Panc1 (cell line): ENCODE results near the gene FSTL4. TPM values are rescaled to one million over a fixed set of nuclear protein-coding genes. Genes with fewer than 3 reads are reported as not detected.

Experiments used
- ATAC-seq: fragments of 200-7000 bp; cut with Tn5 transposase; 2 replicates; pipeline ENCODE4 v1.9.1; 2020; ENCODE audit warnings: mild to moderate bottlenecking, moderate library complexity
- BruUV-seq: library from RNA; stranded (reverse); fragments of 400-500 nt; replicated peaks from 2 replicates; lab custom pipeline; 2021; lab: Mats Ljungman, UMichigan
- CTCF ChIA-PET: fragments of 300-600 bp; sonication (Branson Sonifier 250); formaldehyde crosslinking; loops from one replicate; lab custom pipeline; 2022; ENCODE audit warnings: antibody characterized with exemption; lab: Charles Lee
- POLR2A ChIA-PET: fragments of 300-600 bp; sonication (Branson Sonifier 250); formaldehyde crosslinking; loops from one replicate; lab custom pipeline; 2022; ENCODE audit warnings: antibody characterized with exemption; lab: Charles Lee
- DNase-seq: peaks from one replicate; pipeline ENCODE4 v3.0.0-alpha.2; 2010; ENCODE audit warnings: low read depth, low spot score
- H3K27ac ChIP-seq: 2 replicates; pipeline ENCODE4 v1.5.1; 2011; ENCODE audit warnings: mild to moderate bottlenecking, low read length, inconsistent platforms
- H3K27me3 ChIP-seq: fragments of 200-500 bp; sonication (Bioruptor generic); 2 replicates; pipeline ENCODE4 v1.6.0; 2014; ENCODE audit warnings: low read length, inconsistent platforms; ENCODE audit not compliant: control insufficient read depth, insufficient read depth
- H3K36me3 ChIP-seq: fragments of 200-500 bp; sonication (Bioruptor generic); 2 replicates; pipeline ENCODE4 v1.5.1; 2014; ENCODE audit warnings: inconsistent platforms, mild to moderate bottlenecking, low read length, moderate library complexity; ENCODE audit not compliant: control insufficient read depth, insufficient read depth
- H3K4me1 ChIP-seq: 2 replicates; pipeline ENCODE4 v1.5.1; 2011; ENCODE audit warnings: inconsistent platforms, mild to moderate bottlenecking, low read length, moderate library complexity; ENCODE audit not compliant: control insufficient read depth, insufficient read depth
- H3K4me3 ChIP-seq, 2 experiments: 2 replicates each; pipeline ENCODE4 v1.5.1; 2011 to 2012; ENCODE audit warnings: low read depth in 2 of 2, low read length in 2 of 2, mild to moderate bottlenecking in 2 of 2, inconsistent platforms in 1 of 2, moderate library complexity in 1 of 2
- H3K9me3 ChIP-seq: fragments of 200-500 bp; sonication (Bioruptor generic); 2 replicates; pipeline ENCODE4 v1.5.1; 2014; ENCODE audit warnings: low read depth, mild to moderate bottlenecking, inconsistent platforms, low read length, moderate library complexity; ENCODE audit not compliant: control insufficient read depth, insufficient read depth
- CTCF ChIP-seq: fragments of 450-650 bp; IDR thresholded peaks from 2 replicates; pipeline ENCODE4 v1.5.1; 2017; ENCODE audit warnings: mild to moderate bottlenecking
- POLR2AphosphoS5 ChIP-seq: IDR thresholded peaks from 2 replicates; pipeline ENCODE4 v1.6.1; 2012; ENCODE audit warnings: mild to moderate bottlenecking, low read depth, low read length, moderate library complexity
- REST ChIP-seq, 2 experiments: IDR thresholded peaks; 2 replicates each; pipeline ENCODE4 v1.6.1; 2011 to 2012; ENCODE audit warnings: low read depth in 2 of 2, control low read depth in 1 of 2, low read length in 1 of 2, mild to moderate bottlenecking in 1 of 2, moderate library complexity in 1 of 2; ENCODE audit not compliant: insufficient read depth in 1 of 2
- SIN3A ChIP-seq: IDR thresholded peaks from 2 replicates; pipeline ENCODE4 v1.6.1; 2012; ENCODE audit warnings: low read depth, mild to moderate bottlenecking, low read length, moderate library complexity, borderline replicate concordance; ENCODE audit not compliant: insufficient read depth
- TCF7L2 ChIP-seq: IDR thresholded peaks from 2 replicates; pipeline ENCODE4 v1.6.1; 2011; ENCODE audit warnings: mild to moderate bottlenecking, low read depth, low read length, inconsistent platforms
- in situ Hi-C: cut with HindIII; loops from 2 replicates; pipeline ENCODE4 v1.10.0; 2016; ENCODE audit warnings: low sequenced_read_pairs, low pct_unique_long_range_greater_than_20kb
- intact Hi-C: fragments of 100-400 bp; cut with micrococcal nuclease; formaldehyde crosslinking; loops from one replicate; pipeline ENCODE4 v1.10.0; 2022; ENCODE audit not compliant: unreplicated experiment
- total RNA-seq: library from RNA; stranded (reverse); gene quantifications from one replicate; pipeline ENCODE4 v1.2.1, GENCODE V29; 2021; ENCODE audit not compliant: unreplicated experiment

The FSTL4 gene
- total RNA-seq, 1 experiment from 2014 or later: 0.18 TPM

DNA sequence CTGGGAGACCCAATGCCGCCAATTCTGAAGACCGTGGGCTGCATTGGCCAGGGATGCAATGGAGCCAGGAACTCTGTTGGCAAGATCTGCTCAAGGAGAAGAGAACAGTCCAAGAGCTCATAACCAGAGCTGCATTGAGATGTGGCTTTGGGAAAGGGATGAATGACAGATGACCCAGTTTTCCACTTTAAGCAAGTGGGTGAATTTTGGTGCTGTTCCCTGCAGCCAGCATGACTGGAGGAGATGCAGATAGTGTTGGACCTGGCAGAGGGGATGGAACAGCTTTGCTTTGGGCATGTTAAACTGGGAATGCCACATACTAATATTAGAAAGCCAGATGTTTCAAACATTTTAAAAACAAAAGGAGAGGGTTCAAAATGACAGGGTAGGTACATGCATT is 143.1 kb downstream of the FSTL4 start:
- ChIA-PET CTCF (no interaction called here), POLR2A (no interaction called here)
- H3K4me1 ChIP-seq: no peaks in the 10 kb centered on the region
- H3K27me3 ChIP-seq: 0 out of 2 replicates have a peak, but pooled peaks cover 3% of the 10 kb centered on the region
- no TSS peak for BruUV-seq
- TF ChIP-seq POLR2AphosphoS5: no peak
- TF ChIP-seq SIN3A: no peak
- TF ChIP-seq CTCF: no peak
- TF ChIP-seq REST (IDR thresholded peaks at IDR 0.05; ENCODE audit: insufficient read depth in 1 of 2, low read depth in 2 of 2, low read length in 1 of 2): no peak
- TF ChIP-seq TCF7L2: no peak
- intact Hi-C loops: no loop called here
- no peak overlapping the region for H3K27ac ChIP-seq
- ATAC-seq: no peak
- no peak for DNase-seq
- H3K36me3 ChIP-seq: no peaks in the 10 kb centered on the region
- in situ Hi-C loops: no loop called here
- H3K4me3 ChIP-seq: no peak overlapping the region
- H3K9me3 ChIP-seq: no peaks in the 10 kb centered on the region

- no peak for DNase-seq
- intact Hi-C loops: no loop called here
Measured at GRCh38 chr5:133468596-133468995, 143.7 kb downstream of the FSTL4 start.

More at GRCh38 chr5:133468596-133468995, 143.7 kb downstream of the FSTL4 start:
- no peaks in the 10 kb centered on the region for H3K4me1 ChIP-seq
- no peak overlapping the region for H3K27ac ChIP-seq
- no peaks in the 10 kb centered on the region for H3K9me3 ChIP-seq
- ChIA-PET CTCF (no interaction called here), POLR2A (no interaction called here)
- ATAC-seq: no peak
- TF ChIP-seq SIN3A (no peak), TCF7L2 (no peak), REST (IDR thresholded peaks at IDR 0.05; ENCODE audit: insufficient read depth in 1 of 2, low read depth in 2 of 2, low read length in 1 of 2) (no peak), CTCF (no peak)
- H3K36me3 ChIP-seq: no peaks in the 10 kb centered on the region
- in situ Hi-C loops: no loop called here
- 0 out of 2 replicates have a peak, but pooled peaks cover 2% of the 10 kb centered on the region for H3K27me3 ChIP-seq
- BruUV-seq: no TSS peak
- H3K4me3 ChIP-seq: no peak overlapping the region
